HCT116 (cell line): ENCODE results near the gene TSPAN16. TPM values are rescaled to one million over a fixed set of nuclear protein-coding genes. Genes with fewer than 3 reads are reported as not detected.
"Not testable (repeated sequence)": the region's sequence is repeated elsewhere in the genome, so short reads cannot be mapped to it uniquely, and the experiment has no call there.

Source experiments
- ATAC-seq: fragments of 200-7000 bp; cut with Tn5 transposase; 2 replicates; pipeline ENCODE4 v1.9.1; 2020; ENCODE audit warnings: mild to moderate bottlenecking, moderate library complexity
- BruUV-seq: library from RNA; stranded (reverse); fragments of 400-500 nt; replicated peaks from 2 replicates; lab custom pipeline; 2021; lab: Mats Ljungman, UMichigan
- CTCF ChIA-PET: fragments of 300-600 bp; sonication (Branson Sonifier 250); formaldehyde crosslinking; loops from one replicate; lab custom pipeline; 2021; ENCODE audit warnings: antibody characterized with exemption; lab: Charles Lee
- POLR2A ChIA-PET: fragments of 300-600, 350-600 bp; sonication (Branson Sonifier 250); formaldehyde crosslinking; loops from one replicate; lab custom pipeline; 2021; ENCODE audit warnings: antibody characterized with exemption; lab: Charles Lee
- RAD21 ChIA-PET, 2 experiments: fragments of 300-600 bp; sonication (Branson Sonifier 250); formaldehyde crosslinking; loops; one replicate each; lab custom pipeline; 2023; ENCODE audit warnings: low total read pairs in 2 of 2; ENCODE audit not compliant: uncharacterized antibody in 2 of 2, unreplicated experiment in 2 of 2, low non-redundant PET in 1 of 2; lab: Charles Lee
- DNase-seq: peaks from one replicate; pipeline ENCODE4 v3.0.0-alpha.2; 2010; ENCODE audit warnings: low read depth, low spot score
- H2AFZ ChIP-seq: fragments of 200-600 bp; shearing (Covaris generic), sonication (generic); 2 replicates; pipeline ENCODE4 v1.6.1; 2017; ENCODE audit warnings: low read depth, mixed run types, mixed read lengths, antibody characterized with exemption, low read length; ENCODE audit not compliant: poor library complexity, severe bottlenecking
- H3K27ac ChIP-seq: 2 replicates; pipeline ENCODE4 v1.5.1; 2012; ENCODE audit warnings: low read depth, low read length
- H3K27me3 ChIP-seq: fragments of 200-600 bp; sonication (generic); 2 replicates; pipeline ENCODE4 v1.6.1; 2016; ENCODE audit warnings: mixed run types, low read length, mixed read lengths; ENCODE audit not compliant: insufficient read depth
- H3K36me3 ChIP-seq, 2 experiments: fragments of 200-500 bp in 1 of 2; fragments of 200-600 bp in 1 of 2; sonication (Bioruptor generic) in 1 of 2; sonication (generic) in 1 of 2; 2 replicates each; pipeline versions ENCODE4 v1.5.1 to v1.6.1; 2014 to 2016; ENCODE audit warnings: low read length in 2 of 2, inconsistent platforms in 1 of 2, mixed read lengths in 1 of 2, mixed run types in 1 of 2; ENCODE audit not compliant: insufficient read depth in 2 of 2, control insufficient read depth in 1 of 2
- H3K4me1 ChIP-seq, 2 experiments: fragments of 200-600 bp in 1 of 2; sonication (generic) in 1 of 2; 2 replicates each; pipeline versions ENCODE4 v1.5.1 to v1.6.1; 2012 to 2017; ENCODE audit warnings: low read length in 2 of 2, inconsistent platforms in 1 of 2, mild to moderate bottlenecking in 1 of 2, mixed read lengths in 1 of 2, mixed run types in 1 of 2, moderate library complexity in 1 of 2; ENCODE audit not compliant: insufficient read depth in 2 of 2, control insufficient read depth in 1 of 2
- H3K4me2 ChIP-seq: fragments of 200-600 bp; sonication (generic); 2 replicates; pipeline ENCODE4 v1.6.1; 2017; ENCODE audit warnings: mixed run types, low read length, mixed read lengths
- H3K4me3 ChIP-seq, 2 experiments: fragments of 200-600 bp in 1 of 2; sonication (generic) in 1 of 2; replicated peaks in 1 of 2; 2 replicates each; pipeline ENCODE4 v1.5.1; 2011 to 2016; ENCODE audit warnings: low read length in 2 of 2, control low read depth in 1 of 2, low read depth in 1 of 2, mild to moderate bottlenecking in 1 of 2, mixed read lengths in 1 of 2, mixed run types in 1 of 2
- H3K79me2 ChIP-seq: fragments of 200-600 bp; sonication (generic); 2 replicates; pipeline ENCODE4 v1.6.1; 2017; ENCODE audit warnings: mild to moderate bottlenecking, mixed run types, low read length, moderate library complexity, mixed read lengths; ENCODE audit not compliant: insufficient read depth
- H3K9ac ChIP-seq: fragments of 200-600 bp; sonication (generic); 2 replicates; pipeline ENCODE4 v1.6.1; 2016; ENCODE audit warnings: low read length, mixed read lengths
- H3K9me2 ChIP-seq: fragments of 200-600 bp; sonication (generic), shearing (Covaris generic); 2 replicates; pipeline ENCODE4 v1.6.1; 2017; ENCODE audit warnings: mixed run types, mild to moderate bottlenecking, moderate library complexity; ENCODE audit not compliant: insufficient read depth
- H3K9me3 ChIP-seq, 2 experiments: fragments of 200-500 bp in 1 of 2; fragments of 200-600 bp in 1 of 2; sonication (Bioruptor generic) in 1 of 2; sonication (generic) in 1 of 2; 2 replicates each; pipeline ENCODE4 v1.6.1; 2014 to 2017; ENCODE audit warnings: low read length in 2 of 2, mixed read lengths in 2 of 2, inconsistent platforms in 1 of 2, low read depth in 1 of 2, mild to moderate bottlenecking in 1 of 2, mixed run types in 1 of 2, moderate library complexity in 1 of 2; ENCODE audit not compliant: control insufficient read depth in 1 of 2, insufficient read depth in 1 of 2
- H4K20me1 ChIP-seq: fragments of 200-600 bp; sonication (generic), shearing (Covaris generic); 2 replicates; pipeline ENCODE4 v1.6.1; 2017; ENCODE audit warnings: mixed run types, mild to moderate bottlenecking, moderate library complexity; ENCODE audit not compliant: insufficient read depth
- ELF1 ChIP-seq: IDR thresholded peaks from 2 replicates; pipeline ENCODE4 v1.6.1; 2012; ENCODE audit warnings: low read depth, borderline replicate concordance
- EZH2 ChIP-seq: fragments of 200-600 bp; sonication (generic); IDR thresholded peaks from 2 replicates; pipeline ENCODE4 v1.6.1; 2017; ENCODE audit warnings: antibody characterized with exemption, mixed run types
- POLR2A ChIP-seq: IDR thresholded peaks from 2 replicates; pipeline ENCODE4 v1.7.0; 2011; ENCODE audit warnings: borderline replicate concordance; ENCODE audit not compliant: insufficient read depth, insufficient read length; ENCODE audit errors: extremely low read depth
- POLR2AphosphoS5 ChIP-seq: IDR thresholded peaks from 2 replicates; pipeline ENCODE4 v1.6.1; 2011; ENCODE audit warnings: mild to moderate bottlenecking, low read depth, low read length, moderate library complexity
- SP1 ChIP-seq: IDR thresholded peaks from 2 replicates; pipeline ENCODE4 v1.6.1; 2012; ENCODE audit warnings: low read depth
- intact Hi-C: fragments of 100-400 bp; cut with micrococcal nuclease; formaldehyde crosslinking; loops from 2 replicates; pipeline ENCODE4 v1.10.0; 2022
- total RNA-seq: library from RNA; stranded (reverse); gene quantifications from one replicate; pipeline ENCODE4 v1.2.1, GENCODE V29; 2021; ENCODE audit not compliant: unreplicated experiment
- TF ChIP-seq, protein P1 (sequence below): IDR thresholded peaks from 2 replicates; pipeline ENCODE4 v1.6.1; 2012
- TF ChIP-seq, protein P2 (sequence below): IDR thresholded peaks from 2 replicates; pipeline ENCODE4 v1.6.1; 2012; ENCODE audit warnings: low read depth
- TF ChIP-seq, protein P3 (sequence below): IDR thresholded peaks from 2 replicates; pipeline ENCODE4 v1.6.1; 2011; ENCODE audit warnings: mild to moderate bottlenecking, low read length, moderate library complexity; ENCODE audit not compliant: insufficient replicate concordance; ENCODE audit errors: extremely low read depth
- TF ChIP-seq, protein P4 (sequence below), 3 experiments: fragments of 200-600 bp in 1 of 3; sonication (generic) in 1 of 3; IDR thresholded peaks in 2 of 3; conservative IDR thresholded peaks in 1 of 3; 2 replicates each; pipeline ENCODE4 v1.5.1; 2012 to 2017; ENCODE audit warnings: low read depth in 2 of 3, low read length in 2 of 3, antibody characterized with exemption in 1 of 3, borderline replicate concordance in 1 of 3, control low read depth in 1 of 3, mild to moderate bottlenecking in 1 of 3, mixed read lengths in 1 of 3, mixed run types in 1 of 3, moderate library complexity in 1 of 3; ENCODE audit not compliant: insufficient read depth in 1 of 3

Gene TSPAN16
- total RNA-seq, 1 experiment from 2014 or later, result not detected

DNA sequence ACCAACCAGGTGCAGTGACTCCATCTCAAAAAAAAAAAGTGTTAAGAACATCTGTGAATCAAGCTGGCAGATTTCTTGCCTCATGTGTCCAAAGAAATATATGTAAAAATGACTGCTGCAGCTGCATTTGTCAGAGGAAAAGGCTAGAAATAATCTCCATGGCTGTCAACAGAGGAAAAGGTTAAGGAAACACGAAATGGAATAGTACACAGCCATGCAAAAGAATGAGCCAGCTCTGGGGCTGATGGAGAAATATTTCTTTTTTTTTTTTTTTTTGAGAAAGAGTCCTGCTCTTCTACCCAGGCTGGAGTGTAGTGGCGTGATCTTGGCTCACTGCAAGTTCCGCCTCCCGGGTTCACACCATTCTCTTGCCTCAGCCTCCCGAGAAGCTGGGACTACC lies 36.9 kb downstream of the TSPAN16 start:
- no TSS peak for BruUV-seq
- CTCF ChIA-PET, result no interaction called here
- H3K4me1 ChIP-seq, result no peaks in the 10 kb centered on the region

DNA sequence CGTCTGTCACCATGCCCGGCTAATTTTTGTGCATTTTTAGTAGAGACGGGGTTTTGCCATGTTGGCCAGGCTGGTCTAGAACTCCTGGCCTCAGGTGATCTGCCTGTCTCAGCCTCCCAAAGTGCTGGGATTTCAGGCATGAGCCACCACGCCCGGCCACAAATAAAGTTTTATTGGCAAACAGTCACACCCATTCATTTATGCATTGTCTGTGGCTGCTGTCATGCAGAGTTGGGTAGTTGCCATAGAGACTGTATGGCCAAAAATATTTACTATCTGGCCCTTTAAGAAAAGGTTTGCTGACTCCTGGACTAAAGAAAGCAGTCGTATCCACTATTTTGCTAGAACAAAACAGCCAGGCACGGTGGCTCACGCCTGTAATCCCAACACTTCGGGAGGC lies 37.9 kb downstream of the TSPAN16 start:
- H3K9me3 ChIP-seq, intact Hi-C loops, H3K4me1 ChIP-seq, POLR2A ChIA-PET, RAD21 ChIA-PET, H3K4me3 ChIP-seq, H2AFZ ChIP-seq, H3K4me2 ChIP-seq, BruUV-seq, H4K20me1 ChIP-seq, H3K27ac ChIP-seq, DNase-seq, H3K79me2 ChIP-seq, CTCF ChIA-PET, H3K9ac ChIP-seq, H3K27me3 ChIP-seq, H3K9me2 ChIP-seq: not testable (repeated sequence)
- 0 out of 2 replicates have a peak, but pooled peaks have one; percentile 20 for ATAC-seq
- peaks cover 7 to 16% of the 10 kb centered on the region in 2 experiments for H3K36me3 ChIP-seq

More for the DNA sequence above, 36.9 kb downstream of the TSPAN16 start:
- Histone ChIP-seq H3K36me3 (peaks cover 7 to 16% of the 10 kb centered on the region in 2 experiments), H3K9me2 (no peaks in the 10 kb centered on the region), H3K9me3 (no peaks in the 10 kb centered on the region), H3K9ac (no peak overlapping the region), H3K27ac (no peak overlapping the region), H3K79me2 (no peaks in the 10 kb centered on the region), H3K27me3 (no peaks in the 10 kb centered on the region), H3K4me3 (no peak overlapping the region), H4K20me1 (no peaks in the 10 kb centered on the region), H2AFZ (no peak overlapping the region), H3K4me2 (no peak overlapping the region)
- intact Hi-C loops, result no loop called here
- ATAC-seq (no peak), DNase-seq (no peak)
- POLR2A ChIA-PET, result no interaction called here
- no peak for TF ChIP-seq ELF1
- TF ChIP-seq, protein P1, sequence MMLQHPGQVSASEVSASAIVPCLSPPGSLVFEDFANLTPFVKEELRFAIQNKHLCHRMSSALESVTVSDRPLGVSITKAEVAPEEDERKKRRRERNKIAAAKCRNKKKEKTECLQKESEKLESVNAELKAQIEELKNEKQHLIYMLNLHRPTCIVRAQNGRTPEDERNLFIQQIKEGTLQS, result no peak
- no peak for TF ChIP-seq SP1
- TF ChIP-seq, protein P2, sequence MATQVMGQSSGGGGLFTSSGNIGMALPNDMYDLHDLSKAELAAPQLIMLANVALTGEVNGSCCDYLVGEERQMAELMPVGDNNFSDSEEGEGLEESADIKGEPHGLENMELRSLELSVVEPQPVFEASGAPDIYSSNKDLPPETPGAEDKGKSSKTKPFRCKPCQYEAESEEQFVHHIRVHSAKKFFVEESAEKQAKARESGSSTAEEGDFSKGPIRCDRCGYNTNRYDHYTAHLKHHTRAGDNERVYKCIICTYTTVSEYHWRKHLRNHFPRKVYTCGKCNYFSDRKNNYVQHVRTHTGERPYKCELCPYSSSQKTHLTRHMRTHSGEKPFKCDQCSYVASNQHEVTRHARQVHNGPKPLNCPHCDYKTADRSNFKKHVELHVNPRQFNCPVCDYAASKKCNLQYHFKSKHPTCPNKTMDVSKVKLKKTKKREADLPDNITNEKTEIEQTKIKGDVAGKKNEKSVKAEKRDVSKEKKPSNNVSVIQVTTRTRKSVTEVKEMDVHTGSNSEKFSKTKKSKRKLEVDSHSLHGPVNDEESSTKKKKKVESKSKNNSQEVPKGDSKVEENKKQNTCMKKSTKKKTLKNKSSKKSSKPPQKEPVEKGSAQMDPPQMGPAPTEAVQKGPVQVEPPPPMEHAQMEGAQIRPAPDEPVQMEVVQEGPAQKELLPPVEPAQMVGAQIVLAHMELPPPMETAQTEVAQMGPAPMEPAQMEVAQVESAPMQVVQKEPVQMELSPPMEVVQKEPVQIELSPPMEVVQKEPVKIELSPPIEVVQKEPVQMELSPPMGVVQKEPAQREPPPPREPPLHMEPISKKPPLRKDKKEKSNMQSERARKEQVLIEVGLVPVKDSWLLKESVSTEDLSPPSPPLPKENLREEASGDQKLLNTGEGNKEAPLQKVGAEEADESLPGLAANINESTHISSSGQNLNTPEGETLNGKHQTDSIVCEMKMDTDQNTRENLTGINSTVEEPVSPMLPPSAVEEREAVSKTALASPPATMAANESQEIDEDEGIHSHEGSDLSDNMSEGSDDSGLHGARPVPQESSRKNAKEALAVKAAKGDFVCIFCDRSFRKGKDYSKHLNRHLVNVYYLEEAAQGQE, result no peak
- no peak for TF ChIP-seq EZH2
- TF ChIP-seq, protein P3, sequence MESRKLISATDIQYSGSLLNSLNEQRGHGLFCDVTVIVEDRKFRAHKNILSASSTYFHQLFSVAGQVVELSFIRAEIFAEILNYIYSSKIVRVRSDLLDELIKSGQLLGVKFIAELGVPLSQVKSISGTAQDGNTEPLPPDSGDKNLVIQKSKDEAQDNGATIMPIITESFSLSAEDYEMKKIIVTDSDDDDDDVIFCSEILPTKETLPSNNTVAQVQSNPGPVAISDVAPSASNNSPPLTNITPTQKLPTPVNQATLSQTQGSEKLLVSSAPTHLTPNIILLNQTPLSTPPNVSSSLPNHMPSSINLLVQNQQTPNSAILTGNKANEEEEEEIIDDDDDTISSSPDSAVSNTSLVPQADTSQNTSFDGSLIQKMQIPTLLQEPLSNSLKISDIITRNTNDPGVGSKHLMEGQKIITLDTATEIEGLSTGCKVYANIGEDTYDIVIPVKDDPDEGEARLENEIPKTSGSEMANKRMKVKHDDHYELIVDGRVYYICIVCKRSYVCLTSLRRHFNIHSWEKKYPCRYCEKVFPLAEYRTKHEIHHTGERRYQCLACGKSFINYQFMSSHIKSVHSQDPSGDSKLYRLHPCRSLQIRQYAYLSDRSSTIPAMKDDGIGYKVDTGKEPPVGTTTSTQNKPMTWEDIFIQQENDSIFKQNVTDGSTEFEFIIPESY, result no peak
- TF ChIP-seq, protein P4, sequence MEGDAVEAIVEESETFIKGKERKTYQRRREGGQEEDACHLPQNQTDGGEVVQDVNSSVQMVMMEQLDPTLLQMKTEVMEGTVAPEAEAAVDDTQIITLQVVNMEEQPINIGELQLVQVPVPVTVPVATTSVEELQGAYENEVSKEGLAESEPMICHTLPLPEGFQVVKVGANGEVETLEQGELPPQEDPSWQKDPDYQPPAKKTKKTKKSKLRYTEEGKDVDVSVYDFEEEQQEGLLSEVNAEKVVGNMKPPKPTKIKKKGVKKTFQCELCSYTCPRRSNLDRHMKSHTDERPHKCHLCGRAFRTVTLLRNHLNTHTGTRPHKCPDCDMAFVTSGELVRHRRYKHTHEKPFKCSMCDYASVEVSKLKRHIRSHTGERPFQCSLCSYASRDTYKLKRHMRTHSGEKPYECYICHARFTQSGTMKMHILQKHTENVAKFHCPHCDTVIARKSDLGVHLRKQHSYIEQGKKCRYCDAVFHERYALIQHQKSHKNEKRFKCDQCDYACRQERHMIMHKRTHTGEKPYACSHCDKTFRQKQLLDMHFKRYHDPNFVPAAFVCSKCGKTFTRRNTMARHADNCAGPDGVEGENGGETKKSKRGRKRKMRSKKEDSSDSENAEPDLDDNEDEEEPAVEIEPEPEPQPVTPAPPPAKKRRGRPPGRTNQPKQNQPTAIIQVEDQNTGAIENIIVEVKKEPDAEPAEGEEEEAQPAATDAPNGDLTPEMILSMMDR (IDR thresholded peaks at IDR 0.05 in 2 of 3, conservative IDR thresholded peaks at IDR 0.05 in 1 of 3; ENCODE audit: borderline replicate concordance in 1 of 3, insufficient read depth in 1 of 3, low read depth in 2 of 3, low read length in 2 of 3), result no peak
- no peak for TF ChIP-seq POLR2AphosphoS5
- TF ChIP-seq POLR2A, result no peak
- RAD21 ChIA-PET, result no interaction called here
